Right ventricle myocardium inferior (tissue), 1 donor: ENCODE results near the gene FAM221B. TPM values are rescaled to one million over a fixed set of nuclear protein-coding genes. Genes with fewer than 3 reads are reported as not detected.

Experiments used
- ATAC-seq: fragments of 200-7000 bp; cut with Tn5 transposase; one replicate; pipeline ENCODE4 v1.9.1; 2020; ENCODE audit warnings: mild to moderate bottlenecking, moderate library complexity
- DNase-seq: peaks from one replicate; pipeline ENCODE4 v3.0.0; 2021; ENCODE audit errors: missing footprints
- intact Hi-C: fragments of 100-400 bp; cut with DNase I; formaldehyde crosslinking; loops from one replicate; pipeline ENCODE4 v1.11.0; 2022
- total RNA-seq: library from RNA; stranded (reverse); fragmentation: NEBNext Ultra II Directional; extraction: Animal tissue kit (Norgen Biotek cat#: 25700); gene quantifications from one replicate; pipeline ENCODE4 v1.2.1, GENCODE V29; 2021
- donor health status: DM: no; HTN: yes; CAD: no; lungs with severe emphysema.

The FAM221B gene
- total RNA-seq, 1 donor from 2014 or later = not detected

DNA sequence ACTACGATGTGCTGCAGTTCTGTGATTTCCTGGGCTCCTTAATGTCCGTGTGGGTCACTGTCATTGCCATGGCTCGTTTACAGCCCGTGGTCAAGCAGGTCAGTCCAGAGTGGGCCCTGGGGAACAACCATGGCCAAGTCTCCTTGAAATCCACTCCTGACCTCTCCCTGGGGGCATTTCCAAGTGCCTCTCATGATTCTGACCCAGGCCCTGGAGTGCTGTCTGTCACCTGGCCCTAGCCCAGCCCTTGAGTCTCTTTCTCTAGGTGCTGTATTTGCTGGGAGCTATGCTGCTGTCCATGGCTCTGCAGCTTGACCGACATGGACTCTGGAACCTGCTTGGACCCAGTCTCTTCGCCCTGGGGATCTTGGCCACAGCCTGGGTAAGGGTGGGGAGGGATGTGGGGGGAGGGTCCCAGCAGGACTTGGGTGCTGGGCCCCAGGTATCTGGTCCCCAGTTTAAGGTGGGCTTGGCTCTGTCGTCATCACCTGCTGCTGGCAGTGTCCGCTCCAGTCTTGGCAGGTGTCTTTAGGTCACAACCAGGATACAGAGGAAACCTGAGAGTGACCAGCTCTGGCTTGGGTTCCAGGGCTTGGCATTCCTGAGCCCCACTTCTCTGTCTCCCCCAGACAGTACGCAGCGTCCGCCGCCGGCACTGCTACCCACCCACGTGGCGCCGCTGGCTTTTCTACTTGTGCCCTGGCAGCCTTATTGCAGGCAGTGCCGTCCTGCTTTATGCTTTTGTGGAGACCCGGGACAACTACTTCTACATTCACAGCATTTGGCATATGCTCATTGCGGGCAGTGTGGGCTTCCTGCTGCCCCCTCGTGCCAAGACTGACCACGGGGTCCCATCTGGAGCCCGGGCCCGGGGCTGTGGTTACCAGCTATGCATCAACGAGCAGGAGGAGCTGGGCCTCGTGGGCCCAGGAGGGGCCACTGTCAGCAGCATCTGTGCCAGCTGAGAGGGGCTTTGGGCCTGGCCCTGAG lies 24.6 kb upstream of the FAM221B start:
- ATAC-seq (no peak), DNase-seq (no peak)
- intact Hi-C loops = no loop called here

- no peak for DNase-seq
- intact Hi-C loops = no loop called here
These were observed 23.8 kb upstream of the FAM221B start for GRCh38 chr9:35852267-35852815.

DNA sequence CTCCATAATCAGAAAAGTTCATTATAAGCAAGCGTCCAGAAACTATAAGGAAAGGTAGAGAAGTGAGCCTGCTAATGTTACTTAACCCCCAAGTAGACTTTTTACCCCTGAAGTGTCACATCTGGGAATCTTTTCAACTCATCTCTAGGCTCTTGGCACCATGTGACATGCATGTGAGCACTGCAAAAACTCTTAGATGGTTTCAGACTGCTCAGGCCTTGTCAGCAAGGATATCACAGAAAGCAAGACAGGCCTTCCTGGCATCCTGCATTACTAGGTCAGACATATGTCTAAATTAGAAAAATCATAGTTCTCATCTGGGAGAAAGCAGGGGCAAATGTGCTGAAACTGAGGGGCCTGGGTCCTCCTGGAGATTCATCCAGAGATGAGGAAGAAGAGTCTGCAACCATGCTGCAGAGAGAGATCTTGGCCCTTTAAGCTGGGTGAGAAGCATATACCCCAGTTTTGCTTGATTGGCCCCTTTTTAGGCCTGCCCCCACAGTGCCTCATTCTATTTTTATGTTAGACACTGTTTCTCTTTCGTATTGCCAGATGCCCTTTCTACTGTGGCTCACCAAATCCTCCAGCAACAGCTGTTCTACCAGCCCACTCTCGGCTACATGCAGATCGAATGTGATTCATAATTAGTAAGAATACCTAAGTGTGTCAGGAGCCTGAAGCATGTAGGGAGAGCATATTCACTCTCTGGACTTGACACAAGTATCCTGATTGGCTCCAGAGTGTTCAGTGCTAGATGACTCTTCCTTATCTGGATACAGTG lies 19.4 kb upstream of the FAM221B start:
- peak; percentile 63 for ATAC-seq
- no peak for DNase-seq

More at GRCh38 chr9:35852267-35852815, 23.8 kb upstream of the FAM221B start:
- ATAC-seq = no peak

DNA sequence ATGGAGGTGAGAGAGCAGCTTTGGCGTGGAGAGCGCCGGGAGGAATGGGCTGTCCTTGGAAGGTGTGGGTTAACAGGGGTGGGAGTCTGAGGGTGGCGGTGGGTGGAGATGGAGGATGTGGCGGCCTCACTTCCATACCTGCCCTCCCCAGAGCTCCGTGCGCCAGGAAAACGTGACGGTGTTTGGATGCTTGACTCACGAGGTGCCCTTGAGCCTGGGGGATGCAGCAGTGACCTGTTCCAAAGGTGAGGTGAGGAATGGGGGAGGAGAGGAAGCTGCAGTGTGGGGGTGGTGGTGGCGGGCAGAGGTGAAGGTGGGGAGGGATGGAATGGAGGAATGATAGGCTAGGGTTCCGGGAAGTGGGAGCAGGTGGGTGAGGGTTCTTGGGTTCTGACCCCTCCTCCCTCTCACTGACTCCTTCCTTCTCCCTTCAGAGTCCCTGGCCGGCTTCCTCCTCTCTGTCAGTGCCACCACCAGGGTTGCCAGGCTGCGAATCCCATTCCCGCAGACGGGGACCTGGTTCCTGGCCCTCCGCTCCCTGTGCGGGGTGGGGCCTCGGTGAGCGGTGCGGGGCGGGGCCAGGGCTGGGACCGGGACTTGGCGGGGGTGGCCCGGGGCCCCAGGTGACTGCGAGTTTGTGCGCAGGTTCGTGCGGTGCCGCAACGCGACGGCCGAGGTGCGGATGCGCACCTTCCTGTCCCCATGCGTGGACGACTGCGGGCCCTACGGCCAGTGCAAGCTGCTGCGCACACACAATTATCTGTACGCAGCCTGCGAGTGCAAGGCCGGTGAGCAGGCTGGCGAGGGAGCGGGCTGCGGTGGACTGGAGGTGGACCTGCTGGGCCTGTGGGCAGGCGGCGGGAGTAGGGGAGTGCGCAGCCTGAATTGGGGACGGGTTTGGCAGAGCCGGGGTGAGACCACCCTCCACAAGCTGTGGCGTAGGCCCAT lies 17.6 kb upstream of the FAM221B start:
- no peak for DNase-seq
- no peak for ATAC-seq
- intact Hi-C loops = no loop called here

More for the DNA sequence above, 19.4 kb upstream of the FAM221B start:
- intact Hi-C loops = no loop called here

- DNase-seq (no peak), ATAC-seq (peak; percentile 74)
- intact Hi-C loops = no loop called here
These were observed 16.2 kb upstream of the FAM221B start for GRCh38 chr9:35844628-35845270.

GRCh38 chr9:35842795-35843194 lies 14.3 kb upstream of the FAM221B start:
- intact Hi-C loops = no loop called here
- no peak for ATAC-seq
- DNase-seq = no peak

DNA sequence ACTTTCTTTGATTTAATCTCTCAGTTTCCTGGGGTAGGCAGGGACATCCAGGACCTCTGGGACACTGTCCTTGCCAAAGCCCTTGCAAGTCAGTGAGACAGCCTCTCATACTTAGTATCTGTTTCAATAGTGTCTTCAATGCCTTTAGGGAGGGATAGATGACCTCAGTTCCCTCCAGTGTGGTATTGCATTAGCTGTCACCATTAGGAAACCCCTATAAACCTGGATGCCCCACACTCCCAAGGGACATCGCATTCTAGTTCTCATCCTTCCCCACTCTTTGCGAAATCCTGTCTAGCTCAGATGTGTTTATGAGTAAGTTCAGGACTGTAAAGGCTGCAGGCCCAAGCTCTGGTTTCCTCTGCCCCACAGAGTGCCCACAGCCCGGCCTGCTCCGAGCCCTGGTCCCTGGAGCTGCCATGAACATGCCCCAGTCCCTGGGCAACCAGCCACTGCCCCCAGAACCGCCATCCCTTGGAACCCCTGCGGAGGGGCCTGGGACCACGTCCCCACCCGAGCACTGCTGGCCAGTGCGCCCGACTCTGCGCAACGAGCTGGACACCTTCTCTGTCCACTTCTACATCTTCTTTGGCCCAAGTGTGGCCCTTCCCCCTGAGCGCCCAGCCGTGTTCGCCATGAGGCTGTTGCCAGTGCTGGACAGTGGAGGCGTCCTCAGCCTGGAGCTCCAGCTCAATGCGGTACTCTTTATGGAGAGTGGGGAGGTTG lies 13.7 kb upstream of the FAM221B start:
- DNase-seq (no peak), ATAC-seq (no peak)
- intact Hi-C loops = no loop called here

GRCh38 chr9:35841645-35841900 lies 13.0 kb upstream of the FAM221B start:
- no peak for DNase-seq
- ATAC-seq = no peak
- intact Hi-C loops = no loop called here

- intact Hi-C loops = no loop called here
- ATAC-seq = no peak
- no peak for DNase-seq
These were observed 12.5 kb upstream of the FAM221B start for GRCh38 chr9:35840881-35841644.

- ATAC-seq (no peak), DNase-seq (no peak)
- intact Hi-C loops = no loop called here
These were observed 11.4 kb upstream of the FAM221B start for GRCh38 chr9:35839926-35840325.

- no peak for DNase-seq
- ATAC-seq = no peak
- intact Hi-C loops = no loop called here
These were observed 8.1 kb upstream of the FAM221B start for GRCh38 chr9:35836595-35836994.

DNA sequence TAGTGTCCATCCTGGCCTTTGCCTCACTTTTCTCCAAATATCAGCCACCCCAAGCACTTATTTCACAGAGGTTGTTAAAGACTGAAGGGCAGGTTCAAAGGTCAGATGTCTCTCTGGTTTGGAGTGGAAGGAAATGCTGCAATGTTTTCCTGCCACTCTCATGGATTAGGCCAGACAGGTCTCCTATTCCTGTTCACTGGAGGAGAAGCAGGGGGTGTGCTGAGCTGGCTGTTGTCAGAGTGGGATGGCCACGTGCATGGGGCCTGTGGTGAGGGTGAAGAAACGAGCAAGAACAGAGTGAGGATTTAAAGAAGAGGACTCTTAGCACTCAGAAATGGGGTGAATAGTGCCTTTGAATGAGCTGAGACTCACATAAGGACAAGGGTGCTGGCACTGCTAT lies 7.2 kb upstream of the FAM221B start:
- DNase-seq = no peak
- ATAC-seq = no peak
- intact Hi-C loops = no loop called here

DNA sequence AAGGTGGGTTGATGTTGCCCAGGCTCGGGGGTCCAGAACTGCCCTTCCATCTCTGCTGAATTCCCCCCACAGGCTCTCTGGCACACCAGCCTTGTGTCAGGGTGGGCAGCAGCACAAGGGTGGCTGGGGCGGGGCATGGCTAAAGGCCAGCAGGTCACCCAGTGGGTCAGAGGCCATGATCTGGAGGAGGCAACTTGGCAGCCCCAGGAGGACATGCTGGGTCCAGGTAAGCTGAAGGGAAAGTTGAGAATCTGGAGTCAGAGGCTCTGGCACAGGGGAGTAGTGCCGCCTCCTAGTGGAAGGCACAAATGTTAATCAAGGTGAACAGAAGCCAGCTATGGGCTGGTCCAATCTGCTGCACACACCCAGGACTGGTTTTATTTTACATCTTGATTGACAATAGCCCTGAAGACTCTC lies 6.7 kb upstream of the FAM221B start:
- ATAC-seq = no peak
- intact Hi-C loops = no loop called here
- no peak for DNase-seq

GRCh38 chr9:35834260-35835215 lies 6.0 kb upstream of the FAM221B start:
- intact Hi-C loops = no loop called here
- ATAC-seq = no peak
- DNase-seq = no peak

GRCh38 chr9:35832814-35833213 lies 4.3 kb upstream of the FAM221B start:
- no peak for DNase-seq
- intact Hi-C loops = no loop called here
- ATAC-seq = no peak

DNA sequence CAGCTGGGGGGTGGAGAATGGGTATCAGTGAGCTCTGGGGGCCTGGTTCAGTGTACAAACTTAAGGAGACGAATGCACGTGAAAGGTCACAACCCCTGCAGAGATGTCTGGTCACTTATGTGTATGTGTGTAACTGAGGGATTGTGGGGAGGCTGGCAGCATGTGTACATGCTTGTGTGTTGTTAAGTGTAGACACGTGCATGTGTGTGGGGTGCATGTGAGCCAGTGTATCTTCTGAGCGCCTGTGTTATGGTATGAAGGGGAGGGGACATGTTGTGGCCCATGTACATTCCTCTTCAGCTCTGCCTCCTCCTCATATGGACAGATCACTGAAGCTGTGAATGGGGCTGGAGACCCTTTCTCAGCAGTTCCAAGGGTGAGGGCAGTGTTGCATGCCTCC lies 2.5 kb upstream of the FAM221B start:
- ATAC-seq (no peak), DNase-seq (no peak)
- intact Hi-C loops = no loop called here
